Lower leg skin (tissue), 3 donors: Measurements from ENCODE around the gene KDF1.

ENCODE experiments used
- CTCF ChIP-seq, 3 donors: fragments of 450-650 bp; IDR thresholded peaks; one replicate each; pipeline ENCODE4 v1.5.1; 2016; ENCODE audit warnings: antibody characterized with exemption in 3 of 3, mild to moderate bottlenecking in 3 of 3, moderate library complexity in 2 of 3
- POLR2A ChIP-seq, 2 donors: fragments of 450-650 bp; IDR thresholded peaks; one replicate each; pipeline ENCODE4 v1.6.1; 2016 to 2017; ENCODE audit warnings: antibody characterized with exemption in 2 of 2, mild to moderate bottlenecking in 1 of 2, moderate library complexity in 1 of 2

- TF ChIP-seq CTCF (IDR thresholded peaks at IDR 0.05) (no peak), POLR2A (IDR thresholded peaks at IDR 0.05) (no peak)
Observed at GRCh38 chr1:26951216-26951615, 9.1 kb downstream of the KDF1 start.
